SK-MEL-5 (cell line): ENCODE measurements around the gene MSL1. TPM values are rescaled to one million over a fixed set of nuclear protein-coding genes. Genes with fewer than 3 reads are reported as not detected.

ENCODE experiments used
- DNase-seq: peaks from one replicate; pipeline ENCODE4 v3.0.0-alpha.2; 2016; ENCODE audit warnings: low read depth, low spot score
- in situ Hi-C: cut with HindIII; loops from 2 replicates; pipeline ENCODE4 v1.10.0; 2016; ENCODE audit warnings: low sequenced_read_pairs, high pct_unique_total_duplicates, low pct_unique_long_range_greater_than_20kb
- total RNA-seq: library from RNA; depleted of rRNA; stranded (reverse); fragments of >200 nt; shearing (Covaris generic); gene quantifications from 2 replicates; pipeline ENCODE4 v1.2.3, GENCODE V29; 2014; rRNA removed

MSL1 gene
- total RNA-seq, 1 experiment from 2014 or later, result 43.3 TPM

- DNase-seq, result peak; percentile 75
- in situ Hi-C loops, result no loop called here
Observed at GRCh38 chr17:40177275-40177874, 55.6 kb downstream of the MSL1 start, which contains the start of gene RAPGEFL1. Gene RAPGEFL1 (plus strand): TSS chr17:40177470. CDS start chr17:40177862, 392 bp downstream.

- in situ Hi-C loops, result no loop called here
- DNase-seq, result no peak
Observed at GRCh38 chr17:40178021-40178601, 56.3 kb downstream of the MSL1 start.

- DNase-seq, result no peak
- in situ Hi-C loops, result no loop called here
Observed at GRCh38 chr17:40178660-40179059, 56.9 kb downstream of the MSL1 start.

GRCh38 chr17:40179923-40180659 is 58.3 kb downstream of the MSL1 start:
- in situ Hi-C loops, result no loop called here
- DNase-seq, result no peak

- in situ Hi-C loops, result no loop called here
- no peak for DNase-seq
Observed at GRCh38 chr17:40180694-40181093, 58.9 kb downstream of the MSL1 start.

- no peak for DNase-seq
- in situ Hi-C loops, result no loop called here
Observed at GRCh38 chr17:40181205-40181604, 59.4 kb downstream of the MSL1 start.

- in situ Hi-C loops, result no loop called here
- DNase-seq, result no peak
Observed at GRCh38 chr17:40182606-40183005, 60.8 kb downstream of the MSL1 start.

Other genes starting within 250 kb of the MSL1 start
- 0.27 and 0.40 TPM in 2 replicates for gene GSDMB, start 203.3 kb upstream of the MSL1 start, total RNA-seq
- 32.4 and 33.7 TPM in 2 replicates for gene ORMDL3, start 194.4 kb upstream of the MSL1 start, total RNA-seq
- gene LRRC3C, start 194.2 kb upstream of the MSL1 start, total RNA-seq, result not detected in 2 replicates
- not detected in 2 replicates for gene GSDMA, start 159.0 kb upstream of the MSL1 start, total RNA-seq
- gene PSMD3, start 141.2 kb upstream of the MSL1 start, total RNA-seq, result 125 and 129 TPM in 2 replicates
- not detected in 2 replicates for gene CSF3, start 106.5 kb upstream of the MSL1 start, total RNA-seq
- 29.6 and 34.0 TPM in 2 replicates for gene MED24, start 67.6 kb upstream of the MSL1 start, total RNA-seq
- 14.3 and 15.9 TPM in 2 replicates for gene THRA, start 59.0 kb upstream of the MSL1 start, total RNA-seq
- gene NR1D1, start 21.4 kb upstream of the MSL1 start, total RNA-seq, result 2.1 and 2.4 TPM in 2 replicates
- gene CASC3, start 18.6 kb downstream of the MSL1 start, total RNA-seq, result 26.4 and 32.0 TPM in 2 replicates
- 1.9 and 2.4 TPM in 2 replicates for gene RAPGEFL1, start 55.5 kb downstream of the MSL1 start, total RNA-seq
- 5.1 and 5.7 TPM in 2 replicates for gene WIPF2, start 97.3 kb downstream of the MSL1 start, total RNA-seq
- gene CDC6, start 165.9 kb downstream of the MSL1 start, total RNA-seq, result 54.7 TPM in 2 replicates
- gene RARA, start 187.2 kb downstream of the MSL1 start, total RNA-seq, result 7.6 and 9.0 TPM in 2 replicates
- gene GJD3, start 242.8 kb downstream of the MSL1 start, total RNA-seq, result not detected in 2 replicates